Skeletal muscle tissue (tissue), 4 donors: ENCODE results near the gene ZMPSTE24. TPM values are rescaled to one million over a fixed set of nuclear protein-coding genes. Genes with fewer than 3 reads are reported as not detected.
A peak's percentile ranks its signal among the peaks of the same experiment; 100 is the strongest.

Experiments used
- H3K27ac ChIP-seq: one replicate; pipeline ENCODE4 v1.7.0; 2013; ENCODE audit warnings: mild to moderate bottlenecking, low read depth, low read length, inconsistent platforms
- H3K27me3 ChIP-seq, 3 donors: one replicate each; pipeline ENCODE4 v1.7.0; 2013; ENCODE audit warnings: low read length in 3 of 3; ENCODE audit not compliant: control insufficient read depth in 3 of 3, insufficient read depth in 3 of 3
- H3K36me3 ChIP-seq, 3 donors: one replicate each; pipeline ENCODE4 v1.7.0; 2013; ENCODE audit warnings: low read length in 3 of 3; ENCODE audit not compliant: control insufficient read depth in 3 of 3, insufficient read depth in 3 of 3
- H3K4me1 ChIP-seq, 3 donors: one replicate each; pipeline ENCODE4 v1.7.0; 2013; ENCODE audit warnings: low read length in 3 of 3, mild to moderate bottlenecking in 3 of 3; ENCODE audit not compliant: control insufficient read depth in 3 of 3, insufficient read depth in 3 of 3
- H3K4me3 ChIP-seq, 3 donors: one replicate each; pipeline ENCODE4 v1.7.0; 2013; ENCODE audit warnings: low read length in 3 of 3
- H3K9ac ChIP-seq, 3 donors: one replicate each; pipeline ENCODE4 v1.7.0; 2013; ENCODE audit warnings: low read length in 3 of 3, mild to moderate bottlenecking in 3 of 3, moderate library complexity in 2 of 3, low read depth in 1 of 3
- H3K9me3 ChIP-seq, 3 donors: one replicate each; pipeline ENCODE4 v1.7.0; 2013; ENCODE audit warnings: low read length in 3 of 3; ENCODE audit not compliant: control insufficient read depth in 3 of 3
- total RNA-seq: library from RNA; depleted of rRNA; stranded (reverse); fragments of >200 nt; gene quantifications from one replicate; pipeline ENCODE4 v1.2.3, GENCODE V29; 2014
- donor health status: Osteomylitis.

The ZMPSTE24 gene
- total RNA-seq, 1 donor from 2014 or later, result 33.4 TPM

DNA sequence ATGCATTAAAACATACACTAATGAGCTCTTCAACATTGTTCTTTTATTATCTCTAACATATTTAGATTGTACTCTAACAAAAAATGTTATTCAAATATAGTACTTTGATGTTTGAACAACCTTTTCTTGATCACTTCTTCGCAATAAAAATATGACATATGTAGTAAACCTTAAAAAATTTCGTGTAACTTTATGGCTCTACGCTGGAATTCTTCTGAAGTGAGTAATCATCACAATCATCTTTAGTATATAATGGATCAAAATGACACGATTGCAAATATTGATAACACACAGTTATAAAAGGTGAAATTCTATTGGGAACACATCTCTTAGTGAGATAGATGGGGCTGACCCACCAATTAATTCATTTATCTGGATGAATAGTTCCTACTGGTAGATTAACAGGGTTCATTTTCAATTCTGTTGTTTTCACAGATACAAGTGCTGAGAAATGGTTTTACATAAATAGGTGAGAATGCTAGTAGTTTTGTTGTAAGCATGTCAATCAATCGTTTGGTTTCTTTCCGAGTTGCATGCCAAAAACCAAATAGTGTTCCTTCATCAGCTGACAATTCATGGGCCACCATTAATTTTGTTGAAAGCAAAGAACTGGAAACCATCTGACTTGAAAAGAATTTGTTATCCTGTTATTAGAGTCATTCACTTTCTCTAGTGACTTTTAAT, 1.5 kb upstream of the ZMPSTE24 start:
- H3K36me3 ChIP-seq, result peaks cover 8 to 14% (median 14%) of the 10 kb centered on the region in 3 donors
- H3K27me3 ChIP-seq, result no peaks in the 10 kb centered on the region
- H3K4me3 ChIP-seq, result peak overlapping the region; percentile 99 to 100 (median 100)
- no peaks in the 10 kb centered on the region for H3K9me3 ChIP-seq
- peak overlapping the region; percentile 91 to 100 (median 94) for H3K9ac ChIP-seq
- no peak overlapping the region for H3K27ac ChIP-seq
- peaks cover 13 to 39% (median 13%) of the 10 kb centered on the region in 3 donors for H3K4me1 ChIP-seq

DNA sequence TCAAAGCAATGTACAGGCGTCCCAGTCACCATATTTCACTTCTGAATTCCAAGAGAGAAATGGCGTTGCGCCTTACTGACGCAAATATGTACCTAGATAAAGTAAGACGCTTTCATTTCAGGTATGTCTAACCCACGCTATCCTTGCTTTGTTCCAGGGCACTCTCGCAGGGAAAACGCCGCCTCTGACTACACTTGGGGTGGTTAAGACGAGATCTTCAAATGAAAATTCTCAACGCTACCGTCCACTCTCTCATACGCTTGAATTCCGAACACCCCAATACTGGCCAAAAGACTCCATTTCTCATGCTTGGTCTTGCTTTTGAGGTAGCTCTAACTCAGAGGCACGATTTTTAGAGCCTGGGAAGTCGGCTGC, 736 bp upstream of the ZMPSTE24 start:
- peak overlapping the region; percentile 97 for H3K27ac ChIP-seq
- peak overlapping the region; percentile 99 to 100 (median 100) for H3K4me3 ChIP-seq
- peaks cover 8 to 21% (median 15%) of the 10 kb centered on the region in 3 donors for H3K36me3 ChIP-seq
- peak overlapping the region; percentile 91 to 100 (median 94) for H3K9ac ChIP-seq
- no peaks in the 10 kb centered on the region for H3K9me3 ChIP-seq
- no peaks in the 10 kb centered on the region for H3K27me3 ChIP-seq
- H3K4me1 ChIP-seq, result peaks cover 13 to 39% (median 13%) of the 10 kb centered on the region in 3 donors

DNA sequence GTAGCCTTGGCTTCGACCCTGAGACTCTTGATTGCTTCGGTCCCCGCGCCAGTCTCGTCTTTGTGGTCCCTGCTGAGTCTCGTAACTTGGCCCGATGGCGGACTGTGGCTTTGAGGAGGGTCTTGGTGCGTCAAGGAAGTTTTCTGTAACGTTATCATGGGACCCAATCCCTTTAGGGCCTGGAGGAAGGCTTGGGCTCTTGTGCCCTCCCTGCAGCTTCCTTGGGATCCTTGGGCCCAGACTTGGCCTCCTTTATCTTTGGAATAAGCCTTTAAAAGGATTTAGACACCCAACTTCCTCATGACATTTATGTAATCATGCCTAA, 371 bp downstream of the ZMPSTE24 start:
- Histone ChIP-seq H3K27me3 (no peaks in the 10 kb centered on the region), H3K4me1 (peaks cover 17 to 44% (median 18%) of the 10 kb centered on the region in 3 donors), H3K9me3 (no peaks in the 10 kb centered on the region), H3K36me3 (peaks cover 8 to 28% (median 22%) of the 10 kb centered on the region in 3 donors), H3K9ac (peak overlapping the region; percentile 91 to 95 (median 94)), H3K27ac (peak overlapping the region; percentile 97), H3K4me3 (peak overlapping the region; percentile 99 to 100 (median 100))

DNA sequence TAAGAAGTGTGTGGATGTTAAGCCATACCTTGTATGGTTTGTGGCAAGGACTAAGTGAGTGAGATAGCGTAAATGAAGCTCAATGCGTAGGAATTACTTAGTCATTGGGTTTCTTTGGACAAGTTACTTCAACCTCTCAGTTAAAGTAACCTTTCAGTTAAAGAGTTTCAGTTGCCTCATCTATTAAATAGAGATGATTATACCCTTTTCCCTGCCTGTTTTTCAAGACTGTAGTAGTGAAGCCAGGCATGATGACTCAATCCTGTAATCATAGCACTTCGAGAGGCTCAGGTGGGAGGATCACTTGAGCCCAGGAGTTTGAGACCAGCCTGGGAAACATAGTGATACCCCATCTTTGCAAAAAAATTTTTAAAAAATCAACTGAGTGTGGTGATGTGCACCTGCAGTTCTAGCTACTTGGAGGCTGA, 6.3 kb downstream of the ZMPSTE24 start:
- Histone ChIP-seq H3K36me3 (peaks cover 12 to 32% (median 29%) of the 10 kb centered on the region in 3 donors), H3K9ac (no peak overlapping the region), H3K4me3 (no peak overlapping the region), H3K4me1 (peaks cover 15 to 22% (median 20%) of the 10 kb centered on the region in 3 donors), H3K9me3 (no peaks in the 10 kb centered on the region), H3K27me3 (no peaks in the 10 kb centered on the region), H3K27ac (no peak overlapping the region)

DNA sequence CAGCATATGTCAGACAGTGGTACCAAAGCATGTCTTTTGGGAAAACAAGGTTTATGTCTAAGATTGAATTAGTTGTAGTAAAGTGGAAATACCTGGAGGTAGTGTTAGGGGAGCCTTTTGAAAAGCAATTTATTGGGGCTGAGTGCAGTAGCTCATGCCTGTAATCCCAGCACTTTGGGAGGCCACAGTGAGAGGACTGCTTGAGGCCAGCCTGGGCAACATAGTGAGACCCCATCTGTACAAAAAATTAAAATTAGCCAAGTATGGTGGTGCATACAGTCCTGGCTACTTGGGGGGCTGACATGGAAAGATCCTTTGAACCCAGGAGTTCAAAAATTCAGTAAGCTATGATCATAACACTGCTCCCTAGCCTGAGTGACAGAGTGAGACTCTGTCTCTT, 7.3 kb downstream of the ZMPSTE24 start:
- H3K27ac ChIP-seq, result peak overlapping the region; percentile 28
- peaks cover 9 to 35% (median 33%) of the 10 kb centered on the region in 3 donors for H3K36me3 ChIP-seq
- H3K9ac ChIP-seq, result no peak overlapping the region
- peaks cover 9 to 17% (median 14%) of the 10 kb centered on the region in 3 donors for H3K4me1 ChIP-seq
- no peak overlapping the region for H3K4me3 ChIP-seq
- H3K9me3 ChIP-seq, result no peaks in the 10 kb centered on the region
- no peaks in the 10 kb centered on the region for H3K27me3 ChIP-seq

- Histone ChIP-seq H3K4me3 (peak overlapping the region in 1 of 3 donors; percentile 34), H3K36me3 (peaks cover 11 to 35% (median 32%) of the 10 kb centered on the region in 3 donors), H3K9me3 (no peaks in the 10 kb centered on the region), H3K9ac (no peak overlapping the region), H3K27ac (peak overlapping the region; percentile 34), H3K4me1 (peaks cover 8 to 16% (median 12%) of the 10 kb centered on the region in 3 donors), H3K27me3 (no peaks in the 10 kb centered on the region)
Measured at GRCh38 chr1:40265919-40266318, 7.9 kb downstream of the ZMPSTE24 start.

DNA sequence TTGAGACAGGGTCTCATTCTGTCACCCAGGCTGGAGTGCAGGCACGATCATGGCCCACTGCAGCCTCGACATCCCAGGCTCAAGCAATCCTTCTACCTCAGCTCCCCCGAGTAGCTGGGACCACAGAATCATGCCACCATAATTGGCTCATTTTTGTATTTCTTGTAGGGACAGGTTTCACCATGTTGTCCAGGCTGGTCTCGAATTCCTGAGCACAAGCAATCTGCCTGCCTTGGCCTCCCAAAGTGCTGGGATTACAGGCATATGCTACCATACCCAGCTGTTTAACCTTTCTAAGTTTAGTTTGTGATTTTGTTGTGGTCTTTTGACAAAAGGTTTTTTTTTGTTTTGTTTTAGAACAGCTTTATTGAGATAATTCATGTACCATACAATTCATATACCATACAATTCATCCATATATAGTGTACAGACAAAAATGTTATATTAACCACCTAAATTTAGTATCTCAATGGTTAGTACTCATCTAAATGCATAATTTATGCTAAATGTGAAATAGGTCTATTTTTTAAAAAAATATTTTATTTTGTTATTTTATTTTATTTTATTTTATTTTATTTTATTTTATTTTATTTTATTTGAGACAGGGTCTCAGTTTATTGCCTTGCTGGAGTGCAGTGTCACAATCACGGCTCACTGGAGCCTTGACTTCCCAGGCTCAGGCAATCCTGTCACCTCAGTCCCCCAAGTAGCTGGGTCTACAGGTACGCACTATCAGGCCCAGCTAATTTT, 8.9 kb downstream of the ZMPSTE24 start:
- peak overlapping the region in 2 of 3 donors; percentile 23 to 49 for H3K4me3 ChIP-seq
- H3K36me3 ChIP-seq, result peaks cover 12 to 34% (median 28%) of the 10 kb centered on the region in 3 donors
- H3K9me3 ChIP-seq, result no peaks in the 10 kb centered on the region
- peaks cover 8 to 16% (median 8%) of the 10 kb centered on the region in 3 donors for H3K4me1 ChIP-seq
- H3K27ac ChIP-seq, result peak overlapping the region; percentile 84
- H3K9ac ChIP-seq, result peak overlapping the region in 2 of 3 donors; percentile 57 to 58
- no peaks in the 10 kb centered on the region for H3K27me3 ChIP-seq

DNA sequence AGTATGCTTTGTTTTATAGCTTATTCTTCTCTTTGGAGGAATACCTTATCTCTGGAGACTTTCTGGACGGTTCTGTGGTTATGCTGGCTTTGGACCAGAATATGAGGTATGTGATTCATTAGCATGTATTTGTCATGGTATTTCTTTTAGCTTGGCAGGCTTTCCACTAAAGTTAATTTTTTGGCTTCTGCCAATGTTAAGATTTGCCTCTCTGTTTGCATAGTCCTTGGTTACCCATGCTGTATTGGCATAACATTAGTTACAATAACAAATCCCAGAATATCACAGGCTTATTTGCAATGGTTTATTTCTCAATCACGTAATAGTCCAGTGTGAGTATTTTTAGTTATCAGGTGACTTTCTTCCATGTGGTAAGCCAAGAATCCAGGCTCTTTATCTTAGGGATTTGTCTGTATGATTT, 9.7 kb downstream of the ZMPSTE24 start:
- Histone ChIP-seq H3K27me3 (no peaks in the 10 kb centered on the region), H3K9me3 (no peaks in the 10 kb centered on the region), H3K9ac (peak overlapping the region in 2 of 3 donors; percentile 57 to 58), H3K4me1 (peaks cover 8 to 16% (median 8%) of the 10 kb centered on the region in 3 donors), H3K4me3 (peak overlapping the region in 1 of 3 donors; percentile 49), H3K36me3 (peaks cover 12 to 39% (median 24%) of the 10 kb centered on the region in 3 donors), H3K27ac (peak overlapping the region; percentile 84)

GRCh38 chr1:40268211-40268610, 10.2 kb downstream of the ZMPSTE24 start:
- Histone ChIP-seq H3K4me3 (no peak overlapping the region), H3K36me3 (peaks cover 12 to 38% (median 24%) of the 10 kb centered on the region in 3 donors), H3K9me3 (no peaks in the 10 kb centered on the region), H3K27me3 (no peaks in the 10 kb centered on the region), H3K4me1 (peaks cover 4 to 13% (median 4%) of the 10 kb centered on the region in 3 donors), H3K9ac (peak overlapping the region in 1 of 3 donors; percentile 48), H3K27ac (peak overlapping the region; percentile 84)
